ENCODE measurements around the gene MYRIP.

- TF ChIP-seq POLR2A (IDR thresholded peaks at IDR 0.05; ENCODE audit: low read depth, low read length) = no peak
- no peak for TF ChIP-seq PAX5 (IDR thresholded peaks at IDR 0.05; ENCODE audit: insufficient read depth, low read length, severe bottlenecking)
- no peak for TF ChIP-seq POLR2AphosphoS5 (IDR thresholded peaks at IDR 0.05; ENCODE audit: low read depth, low read length)
- no peak for TF ChIP-seq SPI1 (IDR thresholded peaks at IDR 0.05; ENCODE audit: low read depth, low read length)
- TF ChIP-seq POU2F2 (IDR thresholded peaks at IDR 0.05; ENCODE audit: low read depth, low read length) = no peak
- TF ChIP-seq TAF1 (IDR thresholded peaks at IDR 0.05; ENCODE audit: low read depth, low read length) = no peak
Observed at GRCh38 chr3:40191251-40191650, 381.8 kb downstream of the MYRIP start.

Measured in GM12891 (cell line).